Measurements from ENCODE around the gene ITFG2. TPM values are rescaled to one million over a fixed set of nuclear protein-coding genes. Genes with fewer than 3 reads are reported as not detected.

ITFG2 gene
- total and polyA plus RNA-seq, 2 of the 13 experiments (the other 11 are each of a cell fraction or from before 2014, with no cell fraction given): 14.8 to 15.5 TPM

DNA sequence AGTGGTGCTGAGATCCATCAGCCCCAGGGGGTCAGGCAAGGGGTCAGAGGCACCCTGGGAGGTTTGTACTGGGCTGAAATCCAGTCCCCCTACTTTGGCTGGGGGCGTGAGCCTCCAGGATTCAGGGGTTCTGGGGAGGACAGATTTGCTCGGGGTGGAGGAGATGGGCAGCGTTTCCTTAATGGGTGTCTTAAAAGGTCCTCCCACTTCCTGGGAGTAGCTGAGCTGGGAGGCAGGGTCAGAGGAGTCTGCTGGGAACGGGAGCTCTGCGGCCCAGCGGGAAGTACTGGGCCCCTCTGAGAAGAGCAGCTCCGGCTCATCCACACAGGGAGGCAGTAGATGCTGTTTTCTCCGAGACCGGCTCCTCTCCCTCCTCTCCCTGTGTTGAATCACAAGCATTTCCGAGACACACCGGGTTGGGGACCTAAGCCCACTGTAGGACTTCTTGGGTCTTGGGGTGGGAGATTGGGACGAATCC lies 46.5 kb downstream of the ITFG2 start:
- Histone ChIP-seq H3K9me3 (ENCODE audit: low read length) (no peaks in the 10 kb centered on the region), H3K4me2 (ENCODE audit: low read depth, low read length) (no peak overlapping the region), H2AFZ (ENCODE audit: low read length) (no peak overlapping the region), H3K79me2 (ENCODE audit: insufficient read depth, low read length) (no peaks in the 10 kb centered on the region), H4K20me1 (ENCODE audit: insufficient read depth, low read length) (no peaks in the 10 kb centered on the region), H3K27me3 (ENCODE audit: control insufficient read depth in 1 of 2, insufficient read depth in 2 of 2, low read length in 2 of 2) (no peaks in the 10 kb centered on the region), H3K4me3 (replicated peaks in 1 of 3; ENCODE audit: insufficient read depth in 1 of 3, low read depth in 2 of 3, low read length in 3 of 3) (no peak overlapping the region), H3K9ac (ENCODE audit: insufficient read depth, low read depth, low read length) (no peak overlapping the region), H3K36me3 (replicated peaks in 1 of 2; ENCODE audit: control insufficient read depth in 1 of 2, insufficient read depth in 2 of 2, low read length in 2 of 2) (peaks cover 8 to 46% of the 10 kb centered on the region in 2 experiments), H3K27ac (ENCODE audit: extremely low read length, insufficient read depth, low read length) (no peak overlapping the region), H3K4me1 (ENCODE audit: insufficient read depth, low read length) (peaks cover 12% of the 10 kb centered on the region)
- ChIA-PET CTCF (ENCODE audit: low intra/inter-chr PET ratio, low total read pairs) (no interaction called here), POLR2A (no interaction called here)
- in situ Hi-C loops (cut with HindIII; ENCODE audit: extremely low pct_ligation_motif_present, low pct_unique_long_range_greater_than_20kb) (no loop called here), intact Hi-C loops (cut with micrococcal nuclease; ENCODE audit: unreplicated experiment) (no loop called here)
- no peak for ATAC-seq
- no peak for DNase-seq (ENCODE audit: low spot score)
- no peak for FAIRE-seq
- TSS peak; percentile 41 for BruUV-seq (replicated peaks)
- no peak for TF ChIP-seq ZNF350 (CRISPR knock-in tag; IDR thresholded peaks at IDR 0.05; ENCODE audit: borderline replicate concordance, low read depth)
- TF ChIP-seq, protein P1, sequence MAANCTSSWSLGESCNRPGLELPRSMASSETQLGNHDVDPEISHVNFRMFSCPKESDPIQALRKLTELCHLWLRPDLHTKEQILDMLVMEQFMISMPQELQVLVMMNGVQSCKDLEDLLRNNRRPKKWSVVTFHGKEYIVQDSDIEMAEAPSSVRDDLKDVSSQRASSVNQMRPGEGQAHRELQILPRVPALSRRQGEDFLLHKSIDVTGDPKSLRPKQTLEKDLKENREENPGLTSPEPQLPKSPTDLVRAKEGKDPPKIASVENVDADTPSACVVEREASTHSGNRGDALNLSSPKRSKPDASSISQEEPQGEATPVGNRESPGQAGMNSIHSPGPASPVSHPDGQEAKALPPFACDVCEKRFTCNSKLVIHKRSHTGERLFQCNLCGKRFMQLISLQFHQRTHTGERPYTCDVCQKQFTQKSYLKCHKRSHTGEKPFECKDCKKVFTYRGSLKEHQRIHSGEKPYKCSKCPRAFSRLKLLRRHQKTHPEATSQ (CRISPR knock-in tag; IDR thresholded peaks at IDR 0.05; ENCODE audit: borderline replicate concordance): no peak
- 98% methylated on average over 12 of the region's 12 CpGs for WGBS (ENCODE audit: low lambda C conversion rate)

DNA sequence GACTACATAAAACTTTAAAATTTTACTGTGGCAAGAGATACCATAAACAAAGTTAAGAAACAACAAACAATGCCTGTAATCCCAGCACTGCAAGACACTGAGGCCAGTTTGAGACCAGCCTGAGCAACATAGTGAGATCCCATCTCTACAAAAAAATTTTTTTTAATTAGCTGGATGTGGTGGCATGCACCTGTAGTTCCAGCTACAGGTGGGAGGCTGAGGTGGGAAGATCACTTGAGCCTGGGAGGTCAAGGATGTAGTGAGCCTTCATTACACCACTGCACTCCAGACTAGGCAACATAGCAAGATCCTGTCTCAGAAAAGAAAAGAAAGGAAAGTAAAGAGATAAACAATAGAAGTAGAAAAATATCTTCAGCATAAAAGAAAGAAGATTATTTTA lies 47.7 kb downstream of the ITFG2 start:
- H3K27me3 ChIP-seq (ENCODE audit: control insufficient read depth in 1 of 2, insufficient read depth in 2 of 2, low read length in 2 of 2): no peaks in the 10 kb centered on the region
- H3K36me3 ChIP-seq (replicated peaks in 1 of 2; ENCODE audit: control insufficient read depth in 1 of 2, insufficient read depth in 2 of 2, low read length in 2 of 2): peaks cover 19 to 57% of the 10 kb centered on the region in 2 experiments
- CTCF ChIA-PET (ENCODE audit: low intra/inter-chr PET ratio, low total read pairs): no interaction called here
- no peaks in the 10 kb centered on the region for H4K20me1 ChIP-seq (ENCODE audit: insufficient read depth, low read length)
- no peak overlapping the region for H3K9ac ChIP-seq (ENCODE audit: insufficient read depth, low read depth, low read length)
- peaks cover 12% of the 10 kb centered on the region for H3K4me1 ChIP-seq (ENCODE audit: insufficient read depth, low read length)
- no peak overlapping the region for H3K4me2 ChIP-seq (ENCODE audit: low read depth, low read length)
- no peak for FAIRE-seq
- no peak for DNase-seq (ENCODE audit: low spot score)
- no peak overlapping the region for H3K27ac ChIP-seq (ENCODE audit: extremely low read length, insufficient read depth, low read length)
- no peaks in the 10 kb centered on the region for H3K9me3 ChIP-seq (ENCODE audit: low read length)
- no peak overlapping the region for H3K4me3 ChIP-seq (replicated peaks in 1 of 3; ENCODE audit: insufficient read depth in 1 of 3, low read depth in 2 of 3, low read length in 3 of 3)
- POLR2A ChIA-PET: no interaction called here
- intact Hi-C loops (cut with micrococcal nuclease; ENCODE audit: unreplicated experiment) (no loop called here), in situ Hi-C loops (cut with HindIII; ENCODE audit: extremely low pct_ligation_motif_present, low pct_unique_long_range_greater_than_20kb) (no loop called here)
- H2AFZ ChIP-seq (ENCODE audit: low read length): no peak overlapping the region
- no peak for TF ChIP-seq KDM5B (CRISPR knock-in tag; IDR thresholded peaks at IDR 0.05; ENCODE audit: borderline replicate concordance)
- TF ChIP-seq ZNF367 (CRISPR knock-in tag; IDR thresholded peaks at IDR 0.05; ENCODE audit: borderline replicate concordance): no peak
- no peak for TF ChIP-seq GZF1 (CRISPR knock-in tag; IDR thresholded peaks at IDR 0.05)
- no peak for TF ChIP-seq ZNF550 (CRISPR knock-in tag; IDR thresholded peaks at IDR 0.05; ENCODE audit: borderline replicate concordance)
- TF ChIP-seq, protein P2, sequence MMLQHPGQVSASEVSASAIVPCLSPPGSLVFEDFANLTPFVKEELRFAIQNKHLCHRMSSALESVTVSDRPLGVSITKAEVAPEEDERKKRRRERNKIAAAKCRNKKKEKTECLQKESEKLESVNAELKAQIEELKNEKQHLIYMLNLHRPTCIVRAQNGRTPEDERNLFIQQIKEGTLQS (CRISPR knock-in tag; IDR thresholded peaks at IDR 0.05): no peak
- no peak for TF ChIP-seq ZBTB3 (CRISPR knock-in tag; IDR thresholded peaks at IDR 0.05; ENCODE audit: borderline replicate concordance, low read depth)
- no peak for TF ChIP-seq HOXD1 (CRISPR knock-in tag; IDR thresholded peaks at IDR 0.05)
- TF ChIP-seq, protein P3, sequence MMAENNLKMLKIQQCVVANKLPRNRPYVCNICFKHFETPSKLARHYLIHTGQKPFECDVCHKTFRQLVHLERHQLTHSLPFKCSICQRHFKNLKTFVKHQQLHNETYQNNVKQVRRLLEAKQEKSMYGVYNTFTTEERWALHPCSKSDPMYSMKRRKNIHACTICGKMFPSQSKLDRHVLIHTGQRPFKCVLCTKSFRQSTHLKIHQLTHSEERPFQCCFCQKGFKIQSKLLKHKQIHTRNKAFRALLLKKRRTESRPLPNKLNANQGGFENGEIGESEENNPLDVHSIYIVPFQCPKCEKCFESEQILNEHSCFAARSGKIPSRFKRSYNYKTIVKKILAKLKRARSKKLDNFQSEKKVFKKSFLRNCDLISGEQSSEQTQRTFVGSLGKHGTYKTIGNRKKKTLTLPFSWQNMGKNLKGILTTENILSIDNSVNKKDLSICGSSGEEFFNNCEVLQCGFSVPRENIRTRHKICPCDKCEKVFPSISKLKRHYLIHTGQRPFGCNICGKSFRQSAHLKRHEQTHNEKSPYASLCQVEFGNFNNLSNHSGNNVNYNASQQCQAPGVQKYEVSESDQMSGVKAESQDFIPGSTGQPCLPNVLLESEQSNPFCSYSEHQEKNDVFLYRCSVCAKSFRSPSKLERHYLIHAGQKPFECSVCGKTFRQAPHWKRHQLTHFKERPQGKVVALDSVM (CRISPR knock-in tag; IDR thresholded peaks at IDR 0.05): no peak
- no peak for TF ChIP-seq MIER2 (CRISPR knock-in tag; IDR thresholded peaks at IDR 0.05)
- TF ChIP-seq ZNF644 (CRISPR knock-in tag; IDR thresholded peaks at IDR 0.05; ENCODE audit: low read depth): no peak
- no peak for TF ChIP-seq ZFP82 (CRISPR knock-in tag; IDR thresholded peaks at IDR 0.05; ENCODE audit: borderline replicate concordance)
- no peak for TF ChIP-seq CC2D1A (CRISPR knock-in tag; IDR thresholded peaks at IDR 0.05)
- TF ChIP-seq SSRP1 (CRISPR knock-in tag; IDR thresholded peaks at IDR 0.05): no peak
- TF ChIP-seq ZNF124 (CRISPR knock-in tag; IDR thresholded peaks at IDR 0.05): no peak
- no peaks in the 10 kb centered on the region for H3K79me2 ChIP-seq (ENCODE audit: insufficient read depth, low read length)
- ATAC-seq: no peak
- no TSS peak for BruUV-seq (replicated peaks)
